GM21447 (cell line): Measurements from ENCODE around the gene SETD7.

ENCODE experiments used
- ATAC-seq: cut with Tn5 transposase; IDR thresholded peaks from one replicate; pipeline ENCODE4 v1.9.1; 2021; ENCODE audit not compliant: unreplicated experiment

The SETD7 gene

DNA sequence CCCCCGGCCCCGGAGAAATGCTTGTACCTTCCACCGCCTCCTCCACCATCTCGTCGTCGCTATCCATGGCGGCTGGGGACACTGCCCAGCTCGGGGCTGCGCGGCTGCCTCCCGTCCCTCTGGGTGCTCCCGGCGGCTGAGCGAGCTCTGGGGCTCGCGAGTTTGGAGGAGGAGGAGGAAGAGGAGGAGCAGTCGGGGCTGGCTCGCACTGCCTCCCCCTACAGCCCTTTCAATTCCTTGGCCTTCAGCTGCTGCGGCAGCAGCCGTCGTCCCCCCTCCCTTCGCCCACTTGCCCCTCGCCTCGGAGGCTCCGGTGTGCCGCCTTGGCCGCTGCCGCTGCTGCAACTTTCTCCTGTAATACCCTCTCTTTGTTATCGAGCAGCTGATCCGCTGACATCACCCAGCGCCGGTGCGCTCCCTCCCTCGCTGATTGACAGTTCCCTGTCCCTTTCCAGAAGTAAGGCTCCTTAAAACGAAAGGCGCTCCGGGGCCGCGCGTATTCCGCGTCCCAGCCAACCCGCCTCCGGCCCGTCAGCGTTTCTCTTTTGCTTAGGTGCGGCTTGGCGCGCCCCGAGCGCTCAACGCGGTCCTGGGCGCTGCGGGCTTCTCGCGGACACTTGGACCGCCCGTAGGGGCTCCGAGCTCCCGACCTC, at the start of gene SETD7:
Gene SETD7, minus strand, starts transcription at position 149 of the 653 bp plus-strand sequence. Its CDS starts 82 bp downstream, at position 67.
- ATAC-seq: peak; percentile 37

DNA sequence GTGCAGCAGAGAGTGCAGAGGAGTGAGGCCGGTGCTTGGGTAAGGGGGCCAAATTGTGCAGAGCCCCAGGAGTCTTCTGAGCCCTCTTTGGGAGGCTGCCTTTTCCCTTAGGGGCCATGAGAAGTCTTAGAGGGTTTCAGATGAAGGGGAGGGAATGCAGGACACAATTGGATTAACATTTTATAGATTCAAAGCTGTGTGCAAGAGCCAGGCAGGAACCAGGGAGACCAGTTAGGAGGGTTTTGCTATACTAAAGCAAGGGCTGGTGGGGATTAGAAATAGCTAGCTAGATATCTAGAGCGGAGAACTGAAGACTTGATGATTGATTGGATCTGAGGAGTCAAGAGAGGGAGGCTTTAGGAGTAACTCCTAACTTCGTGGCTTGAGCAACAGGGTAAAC, 49.5 kb upstream of the SETD7 start:
- no peak for ATAC-seq

DNA sequence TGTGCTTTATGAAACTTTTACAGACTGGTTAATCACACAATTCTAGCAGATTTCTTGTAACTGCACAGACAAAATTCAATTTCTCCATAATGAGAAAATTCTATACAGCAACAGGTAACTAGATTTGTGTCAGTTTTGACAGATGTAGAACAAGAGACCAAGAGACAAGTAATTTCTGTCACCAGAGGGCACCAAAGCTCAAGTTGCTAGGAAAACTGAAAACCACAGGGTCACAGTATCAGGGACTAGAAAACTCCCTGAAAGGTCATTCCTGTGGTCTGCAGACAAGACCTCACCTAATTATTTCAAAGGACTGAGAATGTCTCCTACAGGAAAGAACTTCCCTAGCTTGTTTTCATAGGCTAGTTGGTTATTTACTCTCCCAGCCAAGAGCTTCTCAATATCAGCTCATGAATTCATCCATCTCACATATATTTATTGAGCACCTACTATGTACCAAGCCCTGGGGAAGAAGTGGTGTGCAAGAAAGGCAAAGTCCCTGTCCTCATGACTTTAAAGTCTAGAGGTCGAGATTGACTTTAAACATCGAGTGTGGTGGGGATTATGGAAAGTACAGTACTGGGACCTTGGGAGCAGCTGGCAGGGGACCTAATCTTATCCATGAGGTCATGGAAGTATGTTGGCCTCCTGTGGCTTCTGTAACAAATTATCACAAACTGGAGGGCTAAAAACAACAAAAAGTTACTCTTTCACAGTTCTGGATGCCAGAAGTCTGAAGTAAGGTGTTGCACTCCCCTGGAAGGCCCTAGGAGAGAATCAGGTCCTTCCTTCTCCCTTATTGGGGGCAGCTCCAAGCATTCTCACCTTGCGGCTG, 47.8 kb upstream of the SETD7 start:
- ATAC-seq: no peak

DNA sequence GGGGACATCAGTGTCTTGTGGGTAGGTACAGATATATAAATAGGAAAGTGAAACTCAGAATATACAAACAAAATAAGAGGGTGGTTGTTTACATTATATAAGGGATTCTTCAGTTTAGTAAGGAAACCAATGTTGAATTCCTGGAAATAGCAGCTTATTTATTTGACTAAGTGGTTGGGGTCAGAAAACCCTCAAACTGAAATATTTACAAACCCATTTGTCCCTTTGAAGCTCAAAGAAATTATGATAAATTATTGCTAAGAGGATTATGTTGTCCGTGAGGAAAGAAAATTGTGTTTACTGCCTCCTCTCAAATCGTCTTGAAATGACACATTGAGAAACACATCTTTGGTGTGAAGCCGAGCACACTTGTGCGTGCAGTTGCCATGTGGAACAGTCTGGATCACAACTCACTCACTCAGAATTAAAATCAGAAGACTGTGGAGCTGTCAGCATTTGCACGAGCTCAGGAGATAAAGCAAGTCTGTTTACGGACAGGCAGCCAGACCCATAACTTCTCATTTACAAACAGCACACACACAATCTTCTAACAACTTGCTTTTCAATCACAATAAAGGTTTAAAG, 46.8 kb upstream of the SETD7 start:
- ATAC-seq: no peak

DNA sequence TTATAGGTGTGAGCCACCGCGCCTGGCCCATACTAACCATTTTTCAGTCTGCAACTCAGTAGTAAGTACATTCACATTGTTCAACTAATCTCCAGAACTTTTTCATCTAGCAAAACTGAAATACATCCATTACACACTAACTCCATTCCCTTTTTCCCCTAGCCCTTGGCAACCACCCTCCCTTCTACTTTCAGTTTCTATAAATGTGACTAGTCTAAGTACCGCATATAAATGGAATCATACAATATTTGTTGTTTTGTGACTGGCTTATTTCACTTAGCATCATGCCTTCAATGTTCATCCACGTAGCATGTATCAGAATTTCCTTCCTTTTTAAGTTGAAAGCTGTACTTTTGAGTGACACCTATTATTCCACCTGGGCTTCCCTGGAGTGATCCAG, 44.6 kb upstream of the SETD7 start:
- ATAC-seq: no peak

DNA sequence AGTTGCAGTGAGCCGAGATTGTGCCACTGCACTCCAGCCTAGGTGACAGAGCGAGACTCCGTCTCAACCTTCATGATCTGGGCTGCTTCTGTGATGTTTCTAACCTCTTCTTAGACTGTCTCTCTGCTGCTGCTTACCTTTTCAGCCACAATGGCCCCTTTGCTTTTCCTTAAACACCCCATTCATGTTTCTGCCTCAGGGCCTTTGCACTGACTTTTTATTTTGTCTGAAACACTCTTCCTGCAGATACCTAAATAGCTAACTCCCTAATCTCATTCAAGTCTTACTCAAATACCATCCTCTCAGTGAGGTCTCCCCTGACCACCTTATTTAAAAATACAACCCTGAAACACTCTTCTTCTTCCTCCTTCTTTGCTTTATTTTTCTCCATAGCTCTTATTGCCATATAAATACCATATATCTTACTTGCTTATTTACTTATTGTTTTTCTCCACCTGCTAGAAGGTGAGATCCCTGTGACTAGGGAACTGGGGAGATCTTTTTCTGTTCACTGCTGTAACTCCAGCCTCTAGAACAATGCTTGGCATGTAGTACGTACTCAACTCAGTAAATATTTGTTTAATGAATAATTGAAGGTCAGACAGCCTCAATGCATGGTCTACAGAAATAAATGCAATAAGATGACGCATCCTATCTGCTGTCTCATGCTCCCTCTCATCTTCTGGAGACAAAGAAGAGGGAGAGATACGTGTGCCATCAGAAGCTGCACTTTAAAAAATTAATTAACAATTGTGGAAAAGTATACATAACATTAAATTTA, 43.8 kb upstream of the SETD7 start:
- ATAC-seq: no peak

DNA sequence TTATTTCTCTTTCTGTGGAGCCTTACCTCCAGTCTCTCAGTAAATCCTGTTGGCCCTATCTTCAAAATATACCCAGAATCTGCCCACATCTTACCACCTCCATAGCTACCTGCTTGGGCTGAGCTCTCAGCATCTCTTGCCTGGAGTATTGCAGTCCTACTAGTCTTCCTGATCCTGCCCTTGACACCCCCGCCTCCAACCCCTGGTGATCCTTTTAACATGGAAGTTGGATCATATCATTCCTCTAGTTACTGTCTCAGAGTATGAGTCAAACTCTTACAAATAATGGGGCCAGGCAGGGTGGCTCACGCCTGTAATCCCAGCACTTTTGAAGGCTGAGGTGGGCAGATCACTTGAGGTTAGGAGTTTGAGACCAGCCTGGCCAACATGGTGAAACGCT, 43.1 kb upstream of the SETD7 start:
- no peak for ATAC-seq

DNA sequence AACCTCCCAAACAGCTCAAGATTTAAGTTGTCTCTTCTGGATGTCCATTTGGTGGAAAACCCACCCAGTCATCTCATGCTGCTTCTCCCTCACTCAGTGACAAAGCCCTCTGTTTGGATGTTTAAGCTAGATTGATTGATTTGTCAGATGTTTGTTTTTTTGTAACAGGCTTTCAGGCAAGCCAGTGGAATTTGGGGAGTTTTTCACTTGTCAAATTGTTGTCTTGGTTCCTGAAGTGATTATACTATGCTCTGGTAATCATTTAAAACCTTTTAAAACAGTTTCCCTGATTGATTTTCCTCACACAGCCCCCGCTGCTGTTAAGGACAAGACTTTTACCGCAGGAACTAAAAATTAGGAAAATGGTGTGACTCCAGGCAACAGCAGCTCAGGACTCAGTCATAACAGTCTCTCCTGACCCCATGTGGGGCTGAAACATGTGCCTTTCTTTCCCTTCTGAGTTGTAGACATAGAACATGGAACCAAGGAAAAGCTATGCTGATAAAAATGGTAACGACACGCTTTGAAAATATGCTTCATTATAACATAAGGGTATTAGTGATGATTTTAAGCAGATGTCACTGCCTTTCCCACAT, 40.8 kb upstream of the SETD7 start:
- no peak for ATAC-seq

DNA sequence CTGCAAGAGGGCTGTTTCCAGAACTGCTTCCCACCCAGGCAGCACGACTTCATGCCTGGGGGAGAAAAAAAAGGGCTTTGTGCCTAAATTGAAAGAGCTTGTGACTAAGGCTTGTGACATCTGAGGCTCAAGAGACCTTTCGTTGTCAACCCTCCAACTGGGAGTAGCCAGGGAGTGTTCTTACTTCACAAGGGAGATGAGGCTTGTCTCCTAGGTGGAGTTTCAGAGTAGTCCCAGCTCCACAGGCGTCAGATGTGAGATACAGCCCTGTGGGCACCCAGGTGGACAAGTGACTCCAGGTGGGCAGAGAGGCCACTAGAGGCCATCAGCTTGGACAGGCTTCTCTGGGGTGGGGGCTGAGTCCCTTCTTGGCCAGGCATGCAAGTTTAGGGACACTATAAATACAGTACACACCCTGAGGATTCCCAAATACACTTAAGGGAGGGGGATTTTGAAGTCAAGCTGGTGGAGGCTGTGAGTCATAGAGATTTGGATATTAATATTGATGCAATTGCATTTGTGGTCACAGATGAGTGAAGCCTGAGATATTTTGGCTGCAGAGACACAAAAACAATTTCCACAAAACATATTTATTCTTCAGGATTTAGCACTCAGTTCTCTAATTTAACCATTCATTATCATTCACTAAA, 40.1 kb upstream of the SETD7 start:
- no peak for ATAC-seq

DNA sequence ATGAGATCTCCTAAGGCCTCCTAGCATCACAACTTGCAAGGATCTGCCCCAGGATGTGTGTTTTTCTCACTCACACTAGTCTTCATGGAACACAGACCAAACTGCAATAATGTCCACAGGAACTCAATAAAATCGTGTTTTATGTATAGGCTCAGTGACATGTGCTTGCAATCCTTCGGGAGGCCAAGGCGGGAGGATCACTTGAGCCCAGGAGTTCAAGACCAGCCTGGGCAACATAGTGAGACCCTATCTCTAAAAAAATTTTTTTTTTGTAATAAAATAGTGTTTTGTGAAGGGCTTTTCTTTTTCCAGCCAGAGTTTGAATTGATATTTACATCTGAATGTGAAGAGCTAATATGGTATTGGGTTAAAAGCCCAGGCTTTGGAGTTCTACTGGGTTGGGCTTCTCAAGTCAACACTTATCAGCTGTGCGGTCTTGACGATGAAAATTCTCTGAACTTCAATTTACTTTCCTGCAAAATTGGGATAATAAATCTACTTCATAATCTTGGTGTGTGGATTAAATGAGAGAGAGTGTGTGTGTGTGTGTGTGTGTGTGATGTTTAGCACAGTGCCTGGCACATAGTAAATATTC, 38.7 kb upstream of the SETD7 start:
- ATAC-seq: no peak

DNA sequence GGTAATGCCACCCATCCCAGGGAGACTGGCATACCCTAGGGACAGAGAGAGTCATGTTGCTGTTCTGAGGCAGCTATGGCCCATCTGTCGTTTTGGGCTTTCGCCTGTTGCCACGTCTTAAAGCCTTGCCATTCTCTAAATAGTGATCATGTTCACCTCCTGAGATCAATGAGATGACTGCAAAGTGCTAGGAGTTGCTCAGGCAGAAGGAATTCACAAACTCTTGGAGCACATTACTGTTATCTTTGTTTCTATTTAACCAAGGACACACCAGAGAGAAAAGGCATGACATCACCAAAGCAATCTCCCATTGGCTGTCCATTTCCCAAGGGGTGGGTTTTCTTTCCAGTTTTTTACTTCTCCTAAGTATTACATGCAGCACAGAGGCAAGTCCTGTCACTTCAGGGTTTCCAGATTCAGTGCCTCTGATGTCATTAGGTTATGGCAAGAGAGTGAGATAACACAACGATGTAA, 37.1 kb upstream of the SETD7 start:
- no peak for ATAC-seq

DNA sequence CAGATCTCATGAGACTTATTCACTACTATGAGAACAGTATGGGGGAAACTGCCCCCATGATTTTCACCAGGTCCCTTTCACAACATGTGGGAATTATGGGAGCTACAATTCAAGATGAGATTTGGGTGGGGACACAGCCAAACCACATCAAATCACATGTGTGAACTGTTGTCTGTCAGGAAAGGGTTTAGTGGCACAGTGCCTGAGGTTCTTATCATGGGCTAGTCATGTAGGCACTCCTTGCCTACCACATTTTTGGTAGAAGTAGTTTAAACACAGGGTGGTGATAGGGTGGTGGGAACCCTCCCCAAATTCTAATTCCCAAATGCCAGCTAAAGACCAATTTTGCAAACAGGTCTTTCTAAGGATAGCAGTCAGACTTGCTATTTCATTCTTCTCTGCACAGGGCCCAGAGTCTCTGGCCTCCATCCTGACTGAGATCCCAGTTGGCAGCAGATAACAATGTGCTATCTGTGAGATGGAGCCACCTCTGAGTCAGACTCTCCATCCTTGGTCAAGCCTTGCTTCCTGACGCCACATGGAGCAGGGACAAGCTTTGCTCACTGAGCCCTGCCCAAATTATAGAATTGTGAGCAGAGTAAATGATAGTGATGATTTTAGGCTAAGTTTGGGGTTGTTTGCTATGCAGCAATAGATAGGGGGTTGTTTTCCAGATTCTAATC, 33.5 kb upstream of the SETD7 start:
- no peak for ATAC-seq

DNA sequence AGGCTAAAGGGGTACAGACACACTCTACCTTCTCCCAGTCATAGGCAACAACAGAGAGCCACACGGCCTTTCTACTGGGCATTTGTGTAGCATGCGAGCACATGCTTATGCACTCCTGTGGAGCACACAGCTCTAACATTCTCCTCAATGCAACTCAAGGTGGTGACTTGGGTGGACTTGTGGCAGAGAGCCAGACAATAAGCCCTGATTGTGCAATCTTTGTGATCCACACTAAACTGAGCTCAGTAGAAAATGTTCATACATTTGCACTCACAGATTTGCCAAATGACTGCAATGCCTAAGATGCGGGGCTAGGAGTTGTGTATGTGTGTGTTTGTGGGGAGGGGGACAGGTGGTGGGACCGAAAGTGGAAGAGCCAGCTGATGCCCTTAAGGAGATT, 31.4 kb upstream of the SETD7 start:
- ATAC-seq: no peak

DNA sequence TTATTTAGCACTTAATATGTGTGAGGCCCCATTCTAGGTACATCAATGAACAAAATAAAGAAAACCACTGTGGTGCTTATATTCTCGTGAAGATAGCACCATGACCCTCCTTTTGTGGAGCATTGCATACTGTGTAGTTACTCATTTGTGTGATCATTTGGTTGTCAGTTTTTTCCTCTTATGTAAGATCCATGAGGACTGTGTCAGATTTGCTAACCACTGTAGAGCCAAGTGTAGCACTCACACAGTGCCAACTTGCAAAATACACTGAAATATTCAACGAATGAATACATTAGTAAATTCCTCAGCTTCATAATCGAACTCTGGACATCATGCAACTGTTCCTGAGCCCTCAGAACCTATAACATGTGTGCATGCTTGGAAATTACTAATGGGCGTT, 29.5 kb upstream of the SETD7 start:
- no peak for ATAC-seq

DNA sequence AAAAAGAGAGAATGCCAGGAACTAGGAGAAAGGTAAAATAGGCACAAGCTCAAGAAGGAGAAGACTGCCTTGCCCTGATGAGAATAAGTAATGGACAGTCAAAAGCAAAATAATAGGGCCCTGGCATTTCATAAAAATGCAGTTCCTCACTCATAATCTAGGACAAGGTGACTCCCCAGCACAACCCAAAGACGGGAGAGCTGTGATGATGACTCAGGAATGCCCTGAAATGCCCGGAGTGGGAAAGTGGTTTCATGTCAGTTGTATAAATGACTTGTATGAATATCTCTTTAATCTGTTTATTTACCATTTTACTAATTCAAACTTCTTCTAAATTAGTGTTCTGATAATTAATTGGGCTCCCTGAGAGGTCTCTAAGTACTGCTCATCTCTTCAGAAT, 28.8 kb upstream of the SETD7 start:
- ATAC-seq: no peak

DNA sequence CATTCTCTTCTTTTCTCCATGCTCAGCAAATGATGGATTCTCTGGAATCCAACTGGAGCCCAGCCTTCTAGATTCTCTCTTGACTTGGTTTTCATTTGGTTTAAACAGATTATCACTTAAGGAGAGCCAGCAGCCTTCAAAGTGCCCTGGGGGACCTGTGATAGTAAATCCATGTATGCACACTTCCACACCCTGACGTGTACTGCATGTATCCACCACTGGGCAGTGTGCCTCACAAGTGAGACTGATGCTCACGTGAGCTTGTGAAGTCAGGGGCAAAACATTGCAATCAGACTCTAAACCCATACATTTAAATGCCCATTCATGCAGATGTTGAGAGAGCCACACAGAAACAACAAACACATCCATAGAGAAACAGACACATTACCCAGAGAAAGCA, 28.0 kb upstream of the SETD7 start:
- ATAC-seq: no peak

DNA sequence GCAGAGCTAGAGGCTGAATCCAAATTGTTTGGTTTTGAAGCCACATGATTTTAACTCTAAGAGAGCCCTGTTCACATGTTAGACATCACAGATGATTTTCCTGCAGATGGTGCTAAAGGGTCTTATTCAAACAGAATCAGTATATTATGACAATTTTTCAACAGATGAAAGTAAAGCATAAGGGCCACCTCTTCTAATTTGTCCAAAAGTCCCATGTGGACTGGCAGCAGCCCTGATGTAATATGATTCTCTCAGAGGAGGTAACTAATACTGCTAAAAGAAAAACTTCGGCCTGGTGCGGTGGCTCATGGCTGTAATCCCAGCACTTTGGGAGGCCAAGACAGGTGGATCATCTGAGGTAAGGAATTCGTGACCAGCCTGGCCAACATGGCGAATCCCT, 26.0 kb upstream of the SETD7 start:
- no peak for ATAC-seq

DNA sequence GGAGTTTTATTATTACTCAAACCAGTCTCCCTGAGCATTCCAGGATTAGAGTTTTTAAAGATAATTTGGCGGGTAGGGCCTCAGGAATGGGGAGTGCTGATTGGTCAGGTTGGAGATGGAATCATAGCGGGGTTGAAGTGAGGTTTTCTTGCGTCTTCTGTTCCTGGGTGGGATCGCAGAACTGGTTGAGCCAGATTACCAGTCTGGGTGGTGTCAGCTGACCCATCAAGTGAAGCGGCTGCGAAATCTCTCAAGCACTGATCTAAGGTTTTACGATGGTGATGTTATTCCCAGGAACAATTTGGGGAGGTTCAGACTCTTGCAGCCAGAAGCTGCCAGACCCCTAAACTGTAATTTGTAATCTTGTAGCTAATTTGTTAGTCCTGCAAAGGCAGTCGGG, 25.1 kb upstream of the SETD7 start:
- ATAC-seq: no peak

DNA sequence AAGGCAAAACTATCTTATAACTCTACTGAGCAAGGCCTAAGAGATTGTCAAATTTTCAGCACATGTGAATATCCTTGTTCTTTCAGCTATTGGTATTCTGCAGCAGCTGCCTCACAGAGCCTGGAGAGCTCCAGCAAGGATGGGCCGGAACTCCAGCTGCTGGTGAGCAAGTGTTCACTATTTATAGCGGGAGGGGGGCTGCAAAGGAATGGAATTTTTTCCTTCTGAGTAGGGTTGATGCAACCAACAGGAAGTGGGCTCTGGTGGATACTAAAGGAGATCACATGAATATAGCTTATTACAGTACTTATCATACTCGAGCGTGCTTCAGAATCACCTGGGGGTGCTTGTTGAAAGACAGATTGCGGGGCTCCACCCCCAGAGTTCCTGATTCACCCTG, 20.2 kb upstream of the SETD7 start:
- ATAC-seq: no peak

DNA sequence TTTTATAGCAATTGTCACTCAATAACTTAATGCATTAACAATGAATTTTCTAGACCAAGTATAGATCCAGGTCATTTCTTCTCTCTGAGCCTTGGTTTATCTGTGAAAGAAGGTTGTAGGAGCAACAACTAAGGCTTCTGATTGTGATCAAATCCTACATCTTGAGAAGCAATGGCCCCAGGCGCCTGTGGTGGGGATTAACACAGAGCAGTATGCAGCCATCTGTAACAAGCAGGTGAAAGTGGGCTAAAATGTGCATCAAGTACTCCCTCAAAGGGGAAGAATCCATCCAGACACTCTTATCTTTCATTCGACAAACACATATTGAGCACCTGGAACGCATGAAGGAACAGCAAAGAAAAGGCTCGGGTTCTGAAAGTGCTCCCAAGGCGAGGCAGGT, 19.1 kb upstream of the SETD7 start:
- no peak for ATAC-seq
